ENCODE data around the gene PODN.

The PODN gene

GRCh38 chr1:53134042-53134485, 72.1 kb downstream of the PODN start:
- TF ChIP-seq CTCF (IDR thresholded peaks at IDR 0.05; ENCODE audit: low read depth, low read length), result no peak
- no peak overlapping the region for H3K4me3 ChIP-seq (ENCODE audit: low read depth, low read length)

Data from WI38 (cell line).